DND-41 (cell line): Measurements from ENCODE around the gene ARHGAP26.

ENCODE experiments used
- CTCF ChIP-seq: IDR thresholded peaks from 2 replicates; pipeline ENCODE4 v1.5.1; 2012; ENCODE audit warnings: borderline replicate concordance, low read length, moderate library complexity, mild to moderate bottlenecking; ENCODE audit not compliant: poor library complexity, severe bottlenecking; ENCODE audit errors: extremely low read depth
- EZH2 ChIP-seq: IDR thresholded peaks from 3 replicates; pipeline ENCODE4 v1.6.1; 2012; ENCODE audit warnings: borderline replicate concordance, low read depth, mild to moderate bottlenecking, moderate library complexity, low read length, inconsistent platforms; ENCODE audit not compliant: severe bottlenecking

GRCh38 chr5:143182106-143182505 lies 411.9 kb downstream of the ARHGAP26 start:
- TF ChIP-seq CTCF (no peak), EZH2 (no peak)
